Raji (cell line): ENCODE results near the gene ARHGEF25.

ENCODE experiments used
- POLR2A ChIP-seq: IDR thresholded peaks from 2 replicates; pipeline ENCODE4 v1.6.1; 2011; ENCODE audit warnings: low read depth, low read length, control low read depth; ENCODE audit not compliant: insufficient read depth

ARHGEF25 gene

GRCh38 chr12:57611108-57611826, at the start of gene ARHGEF25:
ARHGEF25 (plus strand) TSS chr12:57611435; CDS start chr12:57611895, 460 bp downstream.
- TF ChIP-seq POLR2A: no peak

DNA sequence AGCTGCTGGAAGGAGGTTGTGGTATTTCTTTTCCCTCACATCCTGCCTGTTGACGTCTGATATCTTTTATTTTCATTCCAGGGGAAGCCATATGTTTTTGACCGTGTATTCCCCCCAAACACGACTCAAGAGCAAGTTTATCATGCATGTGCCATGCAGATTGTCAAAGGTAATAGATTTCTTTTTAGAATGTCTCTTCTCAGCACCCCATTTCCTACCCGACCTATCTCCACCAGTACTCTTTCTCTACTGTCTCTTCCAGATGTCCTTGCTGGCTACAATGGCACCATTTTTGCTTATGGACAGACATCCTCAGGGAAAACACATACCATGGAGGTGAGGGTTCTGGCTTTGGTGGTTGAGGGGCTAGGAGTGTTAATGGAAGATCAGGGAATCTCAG, 47.9 kb upstream of the ARHGEF25 start:
- TF ChIP-seq POLR2A: no peak

DNA sequence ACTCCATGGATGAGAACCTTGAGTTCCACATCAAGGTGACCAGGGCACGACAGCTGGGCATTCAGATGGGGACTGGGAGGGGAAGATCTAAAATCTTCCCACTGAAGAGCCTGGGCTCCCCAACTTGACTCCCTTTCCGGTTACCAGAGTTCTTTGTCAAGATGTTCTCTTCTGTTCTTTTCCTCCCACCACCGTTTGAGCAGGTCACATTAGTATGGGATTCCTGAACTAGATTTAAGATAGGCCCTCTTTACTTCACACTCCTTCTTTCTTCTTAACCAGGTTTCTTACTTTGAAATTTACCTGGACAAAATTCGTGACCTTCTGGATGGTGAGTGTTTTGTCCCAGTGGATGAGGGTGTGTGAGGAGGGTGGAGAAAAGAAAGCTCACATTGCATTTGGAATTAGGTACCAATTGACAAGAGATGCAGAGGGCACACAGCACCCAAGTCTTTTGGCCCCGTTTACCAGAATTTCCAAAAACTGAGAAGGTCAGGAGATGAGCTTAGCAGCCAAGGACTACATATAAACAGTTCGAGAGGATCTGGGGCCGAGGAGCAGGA, 47.0 kb upstream of the ARHGEF25 start:
- no peak for TF ChIP-seq POLR2A

DNA sequence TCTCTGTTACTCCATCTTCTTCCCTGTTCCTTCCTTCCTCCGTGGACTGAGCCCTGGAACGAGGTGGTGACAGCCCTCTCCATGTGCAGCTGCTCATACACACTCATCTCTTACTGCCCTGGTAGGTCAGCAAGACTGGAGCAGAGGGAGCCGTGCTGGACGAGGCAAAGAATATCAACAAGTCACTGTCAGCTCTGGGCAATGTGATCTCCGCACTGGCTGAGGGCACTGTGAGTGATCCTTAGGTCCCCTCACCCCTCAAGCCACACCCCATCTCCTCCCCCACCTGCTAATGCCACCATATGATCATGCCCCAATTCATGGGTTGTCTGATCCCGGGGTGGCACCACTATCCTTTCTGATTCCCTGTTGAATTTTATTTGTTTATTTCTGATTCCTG, 42.4 kb upstream of the ARHGEF25 start:
- TF ChIP-seq POLR2A: no peak

DNA sequence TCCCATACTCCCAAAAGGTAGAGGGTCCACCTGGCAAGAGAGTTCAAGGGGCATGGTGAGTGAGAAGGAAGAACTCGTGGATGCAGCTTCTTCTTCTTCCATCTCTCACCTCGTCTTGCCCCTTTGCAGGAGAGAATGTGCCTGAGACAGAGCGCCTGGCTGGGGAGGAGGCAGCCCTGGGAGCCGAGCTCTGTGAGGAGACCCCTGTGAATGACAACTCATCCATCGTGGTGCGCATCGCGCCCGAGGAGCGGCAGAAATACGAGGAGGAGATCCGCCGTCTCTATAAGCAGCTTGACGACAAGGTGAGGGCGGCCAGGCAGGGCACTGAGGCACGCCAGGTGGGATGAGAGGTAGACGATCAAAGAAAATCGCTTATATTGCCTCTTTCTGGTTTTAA, 41.4 kb upstream of the ARHGEF25 start:
- no peak for TF ChIP-seq POLR2A

- no peak for TF ChIP-seq POLR2A
Measured at GRCh38 chr12:57571926-57572762, 39.1 kb upstream of the ARHGEF25 start.

DNA sequence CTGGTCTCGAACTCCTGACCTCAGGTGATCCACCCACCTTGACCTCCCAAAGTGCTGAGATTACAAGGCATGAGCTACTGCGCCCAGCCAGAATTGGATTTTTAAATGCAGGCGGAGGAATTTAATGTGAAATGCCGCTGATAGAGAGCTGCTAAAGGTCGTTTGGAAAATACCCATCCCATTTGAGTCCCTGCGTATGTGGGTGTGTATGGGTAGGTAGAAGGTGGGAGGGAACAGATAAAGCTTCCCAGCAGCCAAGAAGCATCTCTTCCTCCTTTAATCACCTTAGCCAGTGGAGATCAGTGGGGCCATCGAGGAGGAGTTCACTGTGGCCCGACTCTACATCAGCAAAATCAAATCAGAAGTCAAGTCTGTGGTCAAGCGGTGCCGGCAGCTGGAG, 36.4 kb upstream of the ARHGEF25 start:
- TF ChIP-seq POLR2A: no peak

GRCh38 chr12:57575771-57576612, 35.2 kb upstream of the ARHGEF25 start:
- TF ChIP-seq POLR2A: no peak

GRCh38 chr12:57576613-57577160, 34.5 kb upstream of the ARHGEF25 start:
- TF ChIP-seq POLR2A: no peak

- TF ChIP-seq POLR2A: no peak
Measured at GRCh38 chr12:57577981-57578758, 33.1 kb upstream of the ARHGEF25 start.

- TF ChIP-seq POLR2A: no peak
Measured at GRCh38 chr12:57579011-57579410, 32.2 kb upstream of the ARHGEF25 start.

DNA sequence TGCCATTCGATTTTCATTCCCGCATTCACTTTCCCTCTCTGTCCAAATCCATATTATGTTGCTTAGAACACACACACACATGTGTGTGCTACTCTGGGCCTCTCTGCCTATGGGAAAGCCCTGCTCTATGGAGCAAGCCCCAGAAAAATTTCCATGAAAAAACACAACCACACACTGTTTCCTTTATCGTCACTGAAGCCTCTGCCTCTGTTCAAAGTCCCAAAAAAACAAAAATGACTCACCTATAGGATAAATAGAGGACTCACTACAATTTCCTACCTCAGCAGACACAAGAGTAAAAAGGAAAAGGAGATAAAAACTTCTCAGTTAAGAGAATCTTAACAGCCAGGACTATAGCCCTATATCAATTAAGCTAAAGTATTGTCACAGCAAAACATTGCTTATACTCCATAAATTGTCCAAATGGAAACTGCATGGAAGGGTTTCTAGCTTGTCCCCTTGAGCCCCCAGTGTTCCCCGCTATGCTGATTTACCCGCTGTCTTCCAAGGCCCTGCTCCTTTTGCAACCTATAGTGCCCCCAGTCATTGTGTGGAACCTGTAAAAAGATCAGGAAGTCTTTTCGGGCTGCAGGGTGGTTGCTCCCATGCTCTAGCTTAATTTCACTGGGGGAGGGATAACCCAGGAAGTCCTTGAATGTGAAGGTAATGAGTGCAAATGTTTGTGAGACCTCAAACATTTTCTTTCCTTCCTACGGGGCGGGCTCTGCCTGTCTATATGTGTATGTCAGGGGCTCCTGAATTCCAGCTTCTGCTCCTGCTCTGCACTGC, 31.4 kb upstream of the ARHGEF25 start:
- TF ChIP-seq POLR2A: no peak

DNA sequence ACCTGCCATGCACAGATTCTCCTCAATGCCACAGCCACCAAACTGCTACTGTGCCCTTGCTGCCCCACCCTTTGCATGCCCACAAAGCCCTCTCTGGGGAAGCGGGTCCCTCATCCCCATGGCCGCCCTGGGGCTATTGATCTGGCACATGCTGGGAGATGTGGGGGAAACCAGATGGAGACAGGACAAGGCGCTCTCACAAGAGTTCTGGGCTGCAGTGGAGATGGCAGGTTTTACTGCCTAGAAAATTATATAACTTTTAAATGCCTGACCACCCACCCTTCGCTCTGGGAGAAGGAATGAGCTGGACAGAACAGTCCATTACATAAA, 30.8 kb upstream of the ARHGEF25 start:
- no peak for TF ChIP-seq POLR2A

GRCh38 chr12:57581802-57582201, 29.4 kb upstream of the ARHGEF25 start:
- no peak for TF ChIP-seq POLR2A

DNA sequence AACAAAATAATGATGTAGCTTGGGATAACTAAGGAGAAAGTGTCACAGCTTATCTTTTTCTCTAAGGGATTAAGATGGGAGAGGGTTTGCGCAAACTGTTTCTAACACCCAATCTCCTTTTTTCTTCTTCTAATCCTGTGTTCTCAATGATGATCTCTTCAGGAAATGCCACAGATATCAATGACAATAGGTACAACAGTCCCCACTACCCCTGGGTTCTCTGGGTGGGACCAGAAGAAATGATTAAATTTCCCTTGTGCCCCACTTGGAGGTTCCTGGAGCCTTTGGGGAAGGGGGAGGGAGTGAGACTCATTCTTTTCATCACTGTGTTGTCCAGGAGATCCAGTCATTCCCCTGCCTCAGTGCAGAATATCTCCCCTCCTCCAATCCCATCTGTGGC, 28.8 kb upstream of the ARHGEF25 start:
- TF ChIP-seq POLR2A: no peak
